ENCODE results near the gene BEND5. TPM values are rescaled to one million over a fixed set of nuclear protein-coding genes. Genes with fewer than 3 reads are reported as not detected.

Gene BEND5
- total and polyA plus RNA-seq, 2 of the 8 experiments (the other 6 are each of a cell fraction or from before 2014, with no cell fraction given), result 3.8 to 7.5 TPM

GRCh38 chr1:48718705-48719104 is 58.0 kb downstream of the BEND5 start:
- Histone ChIP-seq H4K20me1 (replicated peaks in 1 of 2; ENCODE audit: control insufficient read depth in 1 of 2, insufficient read depth in 2 of 2, low read length in 2 of 2) (no peaks in the 10 kb centered on the region), H4K91ac (replicated peaks; ENCODE audit: insufficient read length, low read length) (no peak overlapping the region), H3K23me2 (ENCODE audit: low read depth, low read length) (no peaks in the 10 kb centered on the region), H3K4me3 (ENCODE audit: extremely low read depth in 1 of 4, insufficient read depth in 2 of 4, low read depth in 3 of 4, low read length in 4 of 4) (no peak overlapping the region), H2AK5ac (ENCODE audit: low read depth, low read length) (no peak overlapping the region), H3K27ac (ENCODE audit: low read depth, low read length) (no peak overlapping the region), H2BK20ac (ENCODE audit: low read length) (no peak overlapping the region), H3K79me1 (ENCODE audit: low read depth, low read length) (no peaks in the 10 kb centered on the region), H3K23ac (ENCODE audit: insufficient read length) (no peak overlapping the region), H3K14ac (ENCODE audit: insufficient read length) (no peak overlapping the region), H2BK120ac (replicated peaks; ENCODE audit: low read depth, low read length) (no peak overlapping the region), H2BK15ac (ENCODE audit: low read length) (no peak overlapping the region), H3K4me2 (ENCODE audit: insufficient read depth in 1 of 2, low read depth in 2 of 2, low read length in 2 of 2) (no peak overlapping the region), H2BK5ac (ENCODE audit: low read depth, low read length) (no peak overlapping the region), H2BK12ac (ENCODE audit: low read depth, low read length) (no peak overlapping the region), H4K5ac (ENCODE audit: insufficient read length, low read depth, low read length) (no peak overlapping the region), H3K4me1 (replicated peaks in 1 of 4; ENCODE audit: control insufficient read depth in 3 of 4, insufficient read depth in 4 of 4, low read length in 3 of 4) (no peaks in the 10 kb centered on the region), H3K79me2 (ENCODE audit: control insufficient read depth in 1 of 2, insufficient read depth in 2 of 2, low read length in 2 of 2) (no peaks in the 10 kb centered on the region), H3K9me3 (ENCODE audit: insufficient read depth in 2 of 2, low read depth in 1 of 2, low read length in 1 of 2) (no peaks in the 10 kb centered on the region), H3K36me3 (ENCODE audit: control insufficient read depth in 2 of 4, insufficient read depth in 4 of 4, low read length in 3 of 4) (no peaks in the 10 kb centered on the region), H3K18ac (ENCODE audit: extremely low read depth, low read length) (no peak overlapping the region), H3K4ac (replicated peaks; ENCODE audit: insufficient read length, low read depth, low read length) (no peak overlapping the region), H2AFZ (ENCODE audit: low read length) (no peak overlapping the region), H3K9ac (replicated peaks in 1 of 4; ENCODE audit: extremely low read depth in 1 of 4, low read depth in 3 of 4, low read length in 3 of 4) (no peak overlapping the region), H3K27me3 (replicated peaks in 1 of 4; ENCODE audit: control insufficient read depth in 3 of 4, extremely low read depth in 1 of 4, insufficient read depth in 3 of 4, low read length in 3 of 4) (no peaks in the 10 kb centered on the region), H3K56ac (replicated peaks; ENCODE audit: insufficient read length, low read depth, low read length) (no peak overlapping the region), H4K8ac (ENCODE audit: extremely low read depth, insufficient read depth, low read length) (no peak overlapping the region)
- no peak for FAIRE-seq
- DNase-seq (ENCODE audit: low read depth in 1 of 2, low spot score in 2 of 2), result no peak
- ChIA-PET POLR2A (ENCODE audit: partially characterized antibody) (no interaction called here), CTCF (ENCODE audit: partially characterized antibody) (interaction anchor here (0.9 to 1.5 kb wide), 2 partner anchors 17 to 22 kb away, joined by 3 to 4 read pairs; no protein-coding TSS in a partner anchor)
- 88% methylated on average over 4 of the region's 4 CpGs; no CpG with 5 or more reads in 1 of the 2 experiments for WGBS, 2 experiments (ENCODE audit: extremely low coverage in 1 of 2, insufficient coverage in 1 of 2, insufficient read length in 1 of 2, insufficient replicate concordance in 2 of 2, low coverage in 1 of 2, low lambda C conversion rate in 2 of 2, missing lambda C conversion rate in 1 of 2)
- TF ChIP-seq SP2 (IDR thresholded peaks at IDR 0.05; ENCODE audit: low read length), result no peak
- no peak for TF ChIP-seq KDM1A (IDR thresholded peaks at IDR 0.05; ENCODE audit: borderline replicate concordance, low read length)
- no peak for TF ChIP-seq TAF7 (optimal IDR thresholded peaks at IDR 0.05; ENCODE audit: borderline replicate concordance, low read depth, low read length)

Data from H1 (cell line).